SH-SY5Y (cell line): Measurements from ENCODE around the gene CRCP.

Experiments used
- GATA2 ChIP-seq: IDR thresholded peaks from 2 replicates; pipeline ENCODE4 v1.6.1; 2011; ENCODE audit warnings: mild to moderate bottlenecking, low read depth, low read length
- GATA3 ChIP-seq: IDR thresholded peaks from 2 replicates; pipeline ENCODE4 v1.6.1; 2011; ENCODE audit warnings: low read depth, mild to moderate bottlenecking, low read length, moderate library complexity

DNA sequence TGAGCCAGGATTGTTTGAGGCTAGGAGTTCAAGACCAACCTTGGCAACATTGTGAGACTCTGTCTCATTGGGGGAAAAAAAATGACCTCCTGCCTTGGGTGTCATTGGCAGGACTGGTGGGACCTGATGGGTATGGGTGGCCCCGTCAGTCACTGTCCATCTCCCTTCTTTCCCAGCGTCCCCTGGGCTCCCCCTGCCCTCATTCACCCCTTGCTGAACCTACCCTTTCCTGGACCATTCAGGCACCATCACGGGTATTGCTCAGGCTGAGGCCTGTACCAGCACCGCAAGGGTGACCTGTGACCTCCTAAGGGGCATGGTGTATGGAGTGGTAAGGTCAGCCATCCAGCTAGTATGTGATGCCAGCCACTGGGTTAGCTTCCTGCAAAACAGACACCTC, 19.6 kb upstream of the CRCP start:
- TF ChIP-seq GATA2, result no peak
- TF ChIP-seq GATA3, result no peak
